PC-9 (cell line): ENCODE results near the gene PPP1R9B.

Experiments
- CTCF ChIP-seq: fragments of 200-600 bp; sonication (generic); conservative IDR thresholded peaks from 2 replicates; pipeline ENCODE4 v1.6.1; 2017; ENCODE audit warnings: mixed run types, antibody characterized with exemption, mild to moderate bottlenecking, moderate library complexity
- EZH2 ChIP-seq: fragments of 200-600 bp; sonication (generic); IDR thresholded peaks from 2 replicates; pipeline ENCODE4 v1.8.0; 2017; ENCODE audit warnings: antibody characterized with exemption, low read depth

- TF ChIP-seq EZH2: no peak
- no peak for TF ChIP-seq CTCF
Observed at GRCh38 chr17:50177476-50177875, 27.0 kb upstream of the PPP1R9B start.
